GOT3 (cell line): ENCODE measurements around the gene PCSK2.

Experiments
- DNase-seq: peaks from one replicate; lab custom pipeline; 2025; ENCODE audit warnings: mixed read lengths; lab: John Stamatoyannopoulos, UW

PCSK2 gene

GRCh38 chr20:17262786-17263185 lies 35.9 kb downstream of the PCSK2 start:
- no peak for DNase-seq

- no peak for DNase-seq
Observed at GRCh38 chr20:17273717-17274116, 46.9 kb downstream of the PCSK2 start.

DNA sequence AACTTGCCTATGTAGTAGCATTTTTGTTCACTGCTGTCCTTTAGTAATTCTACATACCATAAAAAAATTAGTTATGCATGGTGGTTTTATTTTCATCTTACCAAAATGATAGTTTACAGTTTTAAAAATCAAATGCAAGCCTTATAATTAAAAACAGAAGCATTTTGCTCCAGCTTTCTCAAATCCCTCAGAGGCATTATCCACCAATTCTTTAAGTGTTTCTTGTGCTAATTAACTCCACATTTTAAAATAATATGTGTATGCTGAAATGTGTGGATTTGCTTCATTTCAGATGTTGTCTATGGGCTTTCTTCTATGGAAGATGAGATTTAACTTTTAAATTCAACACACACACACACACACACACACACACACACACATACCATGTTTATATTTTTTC lies 49.3 kb downstream of the PCSK2 start:
- DNase-seq = no peak

GRCh38 chr20:17281478-17281877 lies 54.6 kb downstream of the PCSK2 start:
- no peak for DNase-seq

DNA sequence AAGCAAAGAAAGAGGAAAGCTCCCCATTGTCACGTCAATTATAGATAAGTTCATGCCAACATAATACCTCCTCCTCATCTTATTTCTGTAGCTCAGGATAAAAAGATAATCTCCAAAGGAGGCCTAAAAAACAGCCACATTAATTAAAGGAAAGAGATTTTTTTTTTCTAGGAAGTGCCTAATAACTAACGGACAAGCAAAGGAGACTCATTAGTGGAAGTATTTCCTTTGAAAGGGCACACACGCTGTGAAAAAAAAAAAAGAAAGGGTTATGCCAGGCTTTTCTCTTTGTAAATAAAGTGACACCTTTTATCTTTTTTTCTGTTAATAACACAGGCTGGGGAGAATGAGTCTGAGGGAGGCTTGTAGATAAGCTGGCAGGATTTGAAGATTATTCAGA lies 55.7 kb downstream of the PCSK2 start:
- no peak for DNase-seq

GRCh38 chr20:17287503-17287902 lies 60.7 kb downstream of the PCSK2 start:
- DNase-seq = no peak

DNA sequence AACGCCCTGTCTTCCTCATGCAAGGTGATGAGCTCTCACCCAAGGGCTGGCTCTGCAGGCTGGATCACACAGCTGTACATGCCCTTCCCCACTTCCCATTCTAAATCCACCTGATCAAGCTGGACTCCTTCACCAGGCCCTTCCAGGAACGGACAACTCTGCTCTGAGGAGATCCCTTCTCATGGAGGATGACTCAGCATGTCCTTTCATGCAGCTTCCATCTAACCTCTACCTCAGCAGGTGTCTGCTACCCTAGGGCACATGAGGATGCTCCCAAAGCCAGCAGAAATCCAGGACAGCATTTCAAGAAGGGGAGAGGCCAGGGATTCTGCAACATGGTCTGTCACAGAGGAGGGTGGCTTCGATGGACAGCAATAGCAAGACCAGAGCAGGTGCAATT lies 61.2 kb downstream of the PCSK2 start:
- no peak for DNase-seq

- no peak for DNase-seq
Observed at GRCh38 chr20:17295151-17295726, 68.4 kb downstream of the PCSK2 start.

- no peak for DNase-seq
Observed at GRCh38 chr20:17295991-17296390, 69.2 kb downstream of the PCSK2 start.

DNA sequence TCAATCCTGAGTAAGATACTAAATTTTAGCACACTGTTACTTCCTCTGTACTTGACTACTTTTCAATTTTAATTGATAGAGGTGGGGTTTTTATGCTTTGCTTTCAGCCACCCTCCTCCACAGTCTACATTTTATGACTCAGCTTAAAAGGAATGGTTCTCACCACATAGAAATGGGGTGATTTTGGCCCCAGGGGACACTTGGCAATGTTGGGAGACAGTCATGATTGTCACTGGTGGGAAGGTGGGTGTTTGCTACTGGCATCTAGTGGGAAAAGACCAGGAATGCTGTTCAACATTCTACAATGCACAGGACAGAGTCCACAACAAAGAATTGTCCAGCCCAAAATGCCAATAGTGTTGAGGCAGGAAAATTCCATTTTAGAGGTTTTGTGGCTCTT lies 71.3 kb downstream of the PCSK2 start:
- DNase-seq = no peak

- no peak for DNase-seq
Observed at GRCh38 chr20:17298751-17299150, 71.9 kb downstream of the PCSK2 start.

DNA sequence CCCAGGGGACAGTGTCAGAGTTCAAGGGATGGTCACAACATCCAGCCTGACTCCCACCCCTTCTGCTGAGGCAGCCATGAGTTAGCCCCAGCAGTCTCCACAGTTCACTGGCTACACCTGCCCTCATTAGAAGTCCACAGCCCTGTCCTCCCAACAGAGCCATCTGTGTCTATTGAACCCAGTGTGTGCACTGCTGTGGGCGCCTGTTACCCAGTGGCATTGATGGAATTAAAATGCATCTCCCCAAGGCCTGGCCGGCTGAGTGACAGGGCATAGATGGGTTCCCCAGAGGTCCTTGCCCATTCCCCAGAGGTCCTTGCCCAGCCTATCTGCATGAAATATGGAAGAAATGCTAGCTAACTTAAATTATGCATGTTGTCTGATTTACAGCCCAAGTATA lies 73.3 kb downstream of the PCSK2 start:
- DNase-seq = no peak

DNA sequence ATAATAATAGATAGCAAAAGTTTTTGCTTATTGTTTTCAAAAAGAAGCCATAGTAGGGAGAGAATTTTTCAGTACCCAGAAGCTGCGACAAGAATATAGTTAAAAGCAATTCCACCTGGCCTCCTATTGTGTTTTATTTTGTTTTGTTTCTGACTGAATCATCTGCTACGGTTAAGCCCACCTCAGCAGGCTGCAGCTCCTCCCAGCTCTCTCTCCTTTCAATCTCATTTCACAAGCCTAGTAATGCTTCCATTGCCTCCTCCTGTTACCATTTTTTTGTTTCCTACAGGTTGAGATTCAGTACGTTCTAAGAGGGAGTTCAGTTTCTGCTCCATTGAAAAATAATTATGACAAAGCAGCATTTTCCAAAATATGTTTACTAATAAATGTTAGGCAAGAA lies 77.9 kb downstream of the PCSK2 start:
- DNase-seq = no peak

GRCh38 chr20:17306427-17306826 lies 79.6 kb downstream of the PCSK2 start:
- DNase-seq = no peak

DNA sequence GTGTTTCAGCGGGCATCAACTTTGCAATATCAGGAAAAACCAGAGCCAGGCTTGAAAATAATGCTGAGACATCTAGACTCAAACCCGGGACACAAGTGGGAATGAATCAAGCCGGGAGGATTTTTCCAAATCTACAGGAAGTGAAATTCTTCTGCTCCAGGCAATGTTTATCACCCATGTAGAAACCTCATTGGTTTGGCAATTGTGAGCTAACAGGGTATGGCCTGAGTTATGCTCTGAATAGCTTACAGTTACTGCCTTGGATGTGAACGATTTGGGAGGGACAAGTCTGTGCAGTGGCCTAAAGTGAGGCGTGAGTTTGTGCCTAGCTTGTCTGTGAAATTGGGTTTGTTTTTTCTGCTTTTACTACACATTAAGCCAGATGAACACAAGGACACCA lies 87.4 kb downstream of the PCSK2 start:
- no peak for DNase-seq

DNA sequence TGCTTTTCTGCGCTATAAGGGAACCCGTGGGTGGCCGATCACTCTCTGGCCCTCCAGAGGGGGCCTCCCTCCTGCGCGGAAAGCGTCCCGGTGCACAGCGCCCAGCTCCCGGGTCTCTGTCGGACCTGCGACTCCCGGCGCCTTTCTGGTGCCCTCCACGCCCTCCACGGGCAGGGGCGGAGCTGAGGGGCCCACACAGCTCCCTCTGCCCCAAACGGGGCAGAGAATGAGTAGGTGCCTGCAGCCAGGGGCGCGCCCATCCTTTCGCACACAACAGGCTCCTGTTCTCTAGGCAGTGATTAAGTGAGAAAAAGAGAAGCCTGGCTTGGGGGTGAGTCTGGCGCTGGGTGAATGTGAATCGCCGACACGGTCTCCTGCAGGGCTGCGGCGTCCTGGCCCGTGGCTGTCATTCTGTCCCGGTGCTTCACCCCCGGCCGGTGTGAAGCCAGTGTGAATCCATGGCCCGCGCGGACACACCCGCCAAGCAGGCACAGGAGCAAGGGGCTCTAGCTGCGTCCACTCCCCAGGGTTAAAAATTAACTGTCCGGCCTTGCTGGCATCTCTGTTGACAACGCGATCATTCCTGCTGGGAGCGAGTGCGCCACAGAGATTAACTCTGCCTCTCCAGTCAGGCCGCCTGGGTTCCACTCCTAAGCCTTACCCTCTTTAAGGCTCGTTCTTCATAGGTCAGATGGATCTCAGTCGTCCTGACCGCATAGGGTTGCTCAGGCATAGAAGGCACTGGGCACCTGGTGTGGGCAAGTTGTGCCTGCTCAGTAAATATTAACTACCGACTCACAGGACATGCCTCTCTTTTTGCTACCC lies 88.8 kb downstream of the PCSK2 start:
- no peak for DNase-seq

DNA sequence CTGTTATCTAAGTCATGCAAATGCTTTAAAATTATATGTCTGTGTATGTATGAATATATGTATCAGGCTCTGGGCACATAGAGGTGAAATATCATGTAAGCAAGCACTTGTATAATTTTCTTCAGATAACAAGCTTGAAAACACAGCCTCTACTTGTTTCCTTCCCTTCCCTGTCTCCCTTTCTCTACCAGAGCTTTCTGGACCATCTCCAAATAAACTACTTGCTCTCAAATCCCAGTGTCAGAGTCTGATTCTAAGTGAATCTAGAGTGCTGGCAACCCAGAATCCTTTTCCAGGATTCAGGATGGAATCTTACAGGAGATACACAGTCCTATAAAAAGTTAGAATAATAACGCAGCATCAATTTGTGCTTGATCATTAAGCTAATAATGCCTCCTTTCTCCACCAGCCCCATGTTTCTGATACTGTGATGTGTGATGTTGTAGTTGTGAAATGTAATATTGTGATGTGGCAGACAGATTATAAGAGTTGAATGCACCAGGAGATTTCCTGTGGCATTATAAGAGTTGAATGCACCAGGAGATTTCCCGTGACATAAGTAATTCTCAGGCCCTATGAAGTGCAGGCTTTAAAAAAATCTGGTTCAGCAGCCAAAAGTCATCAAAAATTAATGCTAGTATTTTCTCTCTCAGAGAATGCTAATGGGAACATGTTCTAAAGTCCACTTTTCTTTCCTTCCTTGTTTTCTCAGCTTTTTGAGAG lies 89.6 kb downstream of the PCSK2 start:
- DNase-seq = no peak

DNA sequence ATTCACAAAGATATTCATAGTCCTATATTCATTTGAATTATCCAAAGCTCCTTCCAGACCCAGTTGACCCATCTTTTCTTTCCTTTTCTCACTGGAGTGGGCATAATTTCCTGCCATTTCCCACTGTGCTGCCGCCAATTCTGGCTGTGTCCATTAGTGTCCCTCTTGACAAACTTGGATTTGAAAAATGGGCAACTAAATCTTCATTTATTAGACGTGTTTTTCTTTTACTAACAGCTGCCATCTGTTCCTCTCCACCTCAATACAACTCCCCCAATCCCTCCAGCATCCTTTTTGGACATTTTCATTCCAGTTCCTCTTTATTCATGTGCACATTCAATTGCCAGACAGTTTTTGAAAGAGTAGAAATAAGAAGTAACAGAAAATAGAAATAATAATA lies 90.5 kb downstream of the PCSK2 start:
- DNase-seq = no peak

- peak; percentile 31 for DNase-seq
Observed at GRCh38 chr20:17320456-17320855, 93.6 kb downstream of the PCSK2 start.

DNA sequence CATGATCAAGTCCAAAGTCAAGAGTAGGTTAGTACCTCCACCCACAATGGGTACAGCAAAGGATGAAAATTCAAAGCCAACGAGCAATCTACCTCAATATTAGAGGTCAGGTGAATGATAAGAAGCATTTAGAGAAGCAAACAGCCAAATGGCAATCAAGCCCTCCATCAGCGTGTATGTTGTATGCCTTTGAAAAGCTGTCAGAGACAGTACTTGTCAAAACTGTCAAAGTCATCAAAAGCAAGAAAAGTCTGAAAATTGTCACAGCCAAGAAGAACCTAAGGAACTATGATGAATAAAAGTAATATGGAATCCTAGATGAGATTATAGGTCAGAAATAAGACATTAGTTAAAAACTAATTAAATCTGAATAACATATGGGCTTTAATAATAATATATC lies 99.3 kb downstream of the PCSK2 start:
- no peak for DNase-seq

GRCh38 chr20:17327185-17328148 lies 100.6 kb downstream of the PCSK2 start:
- no peak for DNase-seq

DNA sequence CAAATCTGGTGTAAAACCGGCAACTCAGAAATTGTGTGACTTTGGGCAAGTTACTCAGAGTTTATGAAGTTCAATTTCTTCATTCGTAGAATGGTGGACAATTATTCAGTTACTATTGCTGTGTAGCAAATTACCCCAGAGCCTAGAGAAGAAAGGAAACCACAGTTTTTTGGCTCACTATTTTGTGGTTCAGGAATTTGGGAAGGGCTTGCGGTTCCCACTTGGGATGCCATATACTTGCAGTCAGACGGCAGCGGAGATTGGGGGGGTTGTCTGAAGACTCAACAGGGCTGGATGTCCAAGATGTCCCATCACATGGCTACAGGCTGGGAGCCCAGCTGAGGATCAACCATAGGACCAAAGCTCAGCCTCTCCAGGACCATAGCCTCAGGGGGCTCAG lies 108.1 kb downstream of the PCSK2 start:
- DNase-seq = no peak
